K562 treated with DMSO at 1 percent for 48 hours (cell line): ENCODE measurements around the gene OR4L1. TPM values are rescaled to one million over a fixed set of nuclear protein-coding genes. Genes with fewer than 3 reads are reported as not detected.

Source experiments
- total RNA-seq: library from RNA; unstranded; fragments of 300-600 nt; gene quantifications from 2 replicates; pipeline ENCODE4 v1.2.3, GENCODE V29; 2022; ENCODE audit warnings: low replicate concordance; ENCODE audit errors: extremely low read depth

The OR4L1 gene
- total RNA-seq, result not detected in 2 replicates

DNA sequence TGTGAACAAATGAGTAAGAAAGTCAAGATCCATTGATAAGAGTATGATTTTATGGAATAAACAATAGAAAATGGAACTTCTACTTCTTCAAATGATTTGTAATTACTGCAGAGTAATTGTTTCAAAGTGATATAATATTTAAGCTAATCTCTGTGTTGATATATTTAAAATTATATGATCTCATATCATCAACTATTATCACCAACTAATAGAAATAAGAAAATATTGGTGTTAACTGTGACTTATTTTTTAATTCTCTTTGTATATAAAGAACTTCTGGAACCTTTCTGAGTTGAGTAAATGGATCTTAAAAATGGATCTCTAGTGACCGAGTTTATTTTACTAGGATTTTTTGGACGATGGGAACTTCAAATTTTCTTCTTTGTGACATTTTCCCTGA, at the start of gene OR4L1:
Gene OR4L1 (plus strand): TSS at position 301 of the 400 bp plus-strand sequence. CDS start 0 bp downstream, at position 301.

DNA sequence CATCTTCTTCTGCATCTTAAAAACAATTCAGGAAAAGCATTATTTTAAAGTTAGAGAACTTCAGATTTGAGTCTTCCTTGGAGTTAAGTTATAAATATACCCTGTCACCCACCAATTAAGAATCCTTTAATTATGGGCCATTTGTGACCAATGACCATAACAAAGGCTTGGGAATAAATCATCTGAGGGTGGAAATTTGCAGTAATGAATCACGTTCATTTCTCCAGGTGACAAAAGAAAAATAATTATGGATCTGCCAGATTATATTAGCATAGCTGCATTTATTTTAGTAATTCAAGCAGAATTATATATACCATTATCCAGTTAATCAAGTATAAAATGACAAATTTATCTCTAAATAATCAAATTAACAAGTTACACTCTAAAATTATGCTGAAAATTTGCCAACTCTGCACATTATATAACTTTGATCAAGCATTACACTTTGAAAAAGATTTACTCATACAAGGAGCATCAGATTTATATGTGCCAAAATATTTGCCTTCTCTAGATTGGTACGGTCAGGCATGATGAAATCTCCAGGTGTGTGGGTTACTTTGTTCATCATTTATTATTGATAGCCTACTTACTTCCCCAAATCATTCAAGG, 40.5 kb upstream of the OR4L1 start, which contains the start of gene OR4K14:
Gene OR4K14 (minus strand): TSS at position 51 of the 609 bp plus-strand sequence. CDS start 4,114 bp downstream, outside the sequence.

DNA sequence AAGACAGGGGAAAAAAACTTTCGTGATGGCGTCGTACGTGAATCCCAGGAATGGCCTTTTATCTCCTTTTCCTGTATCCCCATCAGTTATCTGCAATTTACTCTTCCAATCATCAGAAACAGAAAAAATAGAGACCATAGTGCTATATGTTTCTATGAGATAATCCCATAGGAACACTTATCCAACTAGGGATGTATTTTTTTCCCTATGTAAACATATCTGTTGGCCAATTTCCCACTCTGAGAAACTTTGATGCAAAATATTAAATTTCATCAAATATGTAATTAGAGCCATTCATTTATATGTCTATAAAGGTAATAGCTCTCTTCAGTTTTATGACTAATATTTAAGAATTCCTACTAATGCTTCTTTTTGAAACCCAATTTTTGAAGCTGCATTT, 23.9 kb upstream of the OR4L1 start, which contains the start of gene OR4K13:
Gene OR4K13 (minus strand): TSS at position 101 of the 400 bp plus-strand sequence. CDS start 1,280 bp downstream, outside the sequence.

GRCh38 chr14:20110438-20110837, 50.6 kb downstream of the OR4L1 start, which contains the start of gene OR4K17:
Gene OR4K17, plus strand, starts transcription at chr14:20110739. Its CDS starts 6,761 bp downstream, at chr14:20117500.

Other genes starting within 250 kb of the OR4L1 start
- gene OR4K2, start 184.9 kb upstream of the OR4L1 start, total RNA-seq, result not detected in 2 replicates
- gene OR4K5, start 139.4 kb upstream of the OR4L1 start, total RNA-seq, result not detected in 2 replicates
- gene OR4K1, start 129.1 kb upstream of the OR4L1 start, total RNA-seq, result not detected in 2 replicates
- gene OR4K15, start 84.5 kb upstream of the OR4L1 start, total RNA-seq, result not detected in 2 replicates
- not detected in 2 replicates for gene OR4Q2, start 57.9 kb upstream of the OR4L1 start, total RNA-seq
- gene OR4K14, start 40.7 kb upstream of the OR4L1 start, total RNA-seq, result not detected in 2 replicates
- gene OR4K13, start 24.0 kb upstream of the OR4L1 start, total RNA-seq, result not detected in 2 replicates
- gene OR4K17, start 50.7 kb downstream of the OR4L1 start, total RNA-seq, result not detected in 2 replicates
- not detected in 2 replicates for gene OR4N5, start 78.8 kb downstream of the OR4L1 start, total RNA-seq
- not detected in 2 replicates for gene OR11G2, start 130.9 kb downstream of the OR4L1 start, total RNA-seq
- not detected in 2 replicates for gene OR11H6, start 163.7 kb downstream of the OR4L1 start, total RNA-seq
- gene OR11H7, start 168.9 kb downstream of the OR4L1 start, total RNA-seq, result not detected in 2 replicates
- gene OR11H4, start 179.2 kb downstream of the OR4L1 start, total RNA-seq, result not detected in 2 replicates
- not detected in 2 replicates for gene TTC5, start 245.9 kb downstream of the OR4L1 start, total RNA-seq